H9 (cell line): ENCODE data around the gene TBCC. TPM values are rescaled to one million over a fixed set of nuclear protein-coding genes. Genes with fewer than 3 reads are reported as not detected.

Source experiments
- DNase-seq: peaks from one replicate; pipeline ENCODE4 v3.0.0-alpha.2; 2017
- H2AFZ ChIP-seq: one replicate; pipeline ENCODE4 v1.6.1; 2013; ENCODE audit warnings: mild to moderate bottlenecking, low read length, control low read depth, moderate library complexity
- H2AK5ac ChIP-seq: 2 replicates; pipeline ENCODE4 v1.6.1; 2013; ENCODE audit warnings: low read length, control low read depth, mixed read lengths; ENCODE audit not compliant: insufficient read length
- H2BK120ac ChIP-seq: one replicate; pipeline ENCODE4 v1.6.1; 2013; ENCODE audit warnings: low read depth, mild to moderate bottlenecking, low read length, control low read depth, inconsistent platforms; ENCODE audit not compliant: poor library complexity, severe bottlenecking
- H2BK12ac ChIP-seq: 2 replicates; pipeline ENCODE4 v1.6.1; 2013; ENCODE audit warnings: low read length, control low read depth, mixed read lengths, low read depth; ENCODE audit not compliant: insufficient read length
- H2BK15ac ChIP-seq: 2 replicates; pipeline ENCODE4 v1.6.1; 2013; ENCODE audit warnings: low read depth, low read length, control low read depth
- H2BK20ac ChIP-seq: one replicate; pipeline ENCODE4 v1.6.1; 2013; ENCODE audit warnings: low read depth, mild to moderate bottlenecking, low read length, control low read depth, inconsistent platforms; ENCODE audit not compliant: poor library complexity, severe bottlenecking
- H2BK5ac ChIP-seq: 2 replicates; pipeline ENCODE4 v1.6.1; 2013; ENCODE audit warnings: low read length, control low read depth, mixed read lengths; ENCODE audit not compliant: insufficient read length
- H3K14ac ChIP-seq: 2 replicates; pipeline ENCODE4 v1.6.1; 2013; ENCODE audit warnings: low read length, control low read depth; ENCODE audit not compliant: insufficient read depth
- H3K18ac ChIP-seq: 2 replicates; pipeline ENCODE4 v1.6.1; 2013; ENCODE audit warnings: low read depth, mild to moderate bottlenecking, mixed read lengths, low read length, control low read depth; ENCODE audit not compliant: insufficient read length
- H3K23ac ChIP-seq: 2 replicates; pipeline ENCODE4 v1.6.1; 2013; ENCODE audit warnings: low read length, control low read depth, mixed read lengths, low read depth; ENCODE audit not compliant: insufficient read length
- H3K23me2 ChIP-seq: 2 replicates; pipeline ENCODE4 v1.6.1; 2013; ENCODE audit warnings: low read depth, mild to moderate bottlenecking, mixed read lengths, low read length, control low read depth; ENCODE audit not compliant: insufficient read length, poor library complexity, severe bottlenecking
- H3K27ac ChIP-seq: 2 replicates; pipeline ENCODE4 v1.5.1; 2013; ENCODE audit warnings: low read length, control low read depth, mixed read lengths, low read depth; ENCODE audit not compliant: insufficient read length
- H3K27me3 ChIP-seq: 2 replicates; pipeline ENCODE4 v1.6.1; 2013; ENCODE audit warnings: low read length, control low read depth, inconsistent platforms; ENCODE audit not compliant: insufficient read depth
- H3K4ac ChIP-seq: 2 replicates; pipeline ENCODE4 v1.6.1; 2013; ENCODE audit warnings: low read depth, mild to moderate bottlenecking, control low read depth, inconsistent platforms, low read length, moderate library complexity
- H3K4me1 ChIP-seq: 2 replicates; pipeline ENCODE4 v1.6.1; 2013; ENCODE audit warnings: low read length, control low read depth, inconsistent platforms; ENCODE audit not compliant: insufficient read depth
- H3K4me2 ChIP-seq: 2 replicates; pipeline ENCODE4 v1.6.1; 2013; ENCODE audit warnings: low read length, control low read depth, mixed read lengths; ENCODE audit not compliant: insufficient read length, insufficient read depth
- H3K56ac ChIP-seq: 2 replicates; pipeline ENCODE4 v1.6.1; 2013; ENCODE audit warnings: low read depth, mild to moderate bottlenecking, mixed read lengths, low read length, control low read depth; ENCODE audit not compliant: insufficient read length
- H3K79me1 ChIP-seq: 2 replicates; pipeline ENCODE4 v1.6.1; 2013; ENCODE audit warnings: low read depth, mild to moderate bottlenecking, moderate library complexity, low read length, control low read depth, inconsistent platforms; ENCODE audit not compliant: insufficient read depth, poor library complexity, severe bottlenecking
- H3K79me2 ChIP-seq: 2 replicates; pipeline ENCODE4 v1.6.1; 2013; ENCODE audit warnings: low read length, control low read depth, inconsistent platforms; ENCODE audit not compliant: insufficient read depth
- H3K9ac ChIP-seq: 2 replicates; pipeline ENCODE4 v1.6.1; 2013; ENCODE audit warnings: low read length, control low read depth, mixed read lengths; ENCODE audit not compliant: insufficient read length; ENCODE audit errors: extremely low read depth
- H3K9me3 ChIP-seq: one replicate; pipeline ENCODE4 v1.6.1; 2013; ENCODE audit warnings: low read depth, low read length, inconsistent platforms; ENCODE audit not compliant: control insufficient read depth
- H3T11ph ChIP-seq: one replicate; pipeline ENCODE4 v1.6.1; 2013; ENCODE audit warnings: mild to moderate bottlenecking, low read length, control low read depth, inconsistent platforms
- H4K20me1 ChIP-seq: one replicate; pipeline ENCODE4 v1.6.1; 2013; ENCODE audit not compliant: control insufficient read depth, insufficient read length, insufficient read depth
- H4K5ac ChIP-seq: 2 replicates; pipeline ENCODE4 v1.6.1; 2013; ENCODE audit warnings: low read depth, mild to moderate bottlenecking, mixed read lengths, low read length, control low read depth; ENCODE audit not compliant: insufficient read length
- H4K8ac ChIP-seq: replicated peaks from 2 replicates; pipeline ENCODE4 v1.6.1; 2013; ENCODE audit warnings: low read length, control low read depth, mixed read lengths, low read depth; ENCODE audit not compliant: insufficient read length
- H4K91ac ChIP-seq: 2 replicates; pipeline ENCODE4 v1.6.1; 2013; ENCODE audit warnings: low read depth, mild to moderate bottlenecking, moderate library complexity, mixed read lengths, low read length, control low read depth; ENCODE audit not compliant: insufficient read length
- H3K27ac Mint-ChIP-seq, 3 experiments: 2 replicates in 2 of 3; 3 replicates in 1 of 3; pipeline ENCODE4 v1.8.0; 2020 to 2021; ENCODE audit warnings: mixed read lengths in 3 of 3, mild to moderate bottlenecking in 1 of 3, moderate library complexity in 1 of 3
- H3K27me3 Mint-ChIP-seq: 2 replicates; pipeline ENCODE4 v1.8.0; 2021; ENCODE audit warnings: low read depth, mild to moderate bottlenecking, moderate library complexity, mixed read lengths
- H3K36me3 Mint-ChIP-seq, 3 experiments: 2 replicates in 2 of 3; 3 replicates in 1 of 3; pipeline ENCODE4 v1.8.0; 2020 to 2021; ENCODE audit warnings: low read depth in 3 of 3, mixed read lengths in 3 of 3; ENCODE audit not compliant: insufficient read depth in 1 of 3
- H3K4me1 Mint-ChIP-seq, 2 experiments: 2 replicates each; pipeline ENCODE4 v1.8.0; 2020; ENCODE audit warnings: mixed read lengths in 2 of 2
- H3K4me3 Mint-ChIP-seq, 2 experiments: 2 replicates in 1 of 2; 3 replicates in 1 of 2; pipeline ENCODE4 v1.8.0; 2020 to 2021; ENCODE audit warnings: mild to moderate bottlenecking in 2 of 2, mixed read lengths in 2 of 2, moderate library complexity in 1 of 2
- H3K9me3 Mint-ChIP-seq, 2 experiments: 2 replicates in 1 of 2; 3 replicates in 1 of 2; pipeline ENCODE4 v1.8.0; 2020; ENCODE audit warnings: mild to moderate bottlenecking in 2 of 2, mixed read lengths in 2 of 2, moderate library complexity in 1 of 2
- CTCF ChIP-seq: fragments of 200-600 bp; sonication (generic); conservative IDR thresholded peaks from 3 replicates; pipeline ENCODE4 v1.8.0; 2021; ENCODE audit warnings: antibody characterized with exemption, mild to moderate bottlenecking
- WGBS: extraction: QIAGEN DNeasy Blood & Tissue Kit; methylation state at CpG from one replicate; pipeline ENCODE4 v1.1.7; 2013; ENCODE audit warnings: missing lambda C conversion rate, low lambda C conversion rate, mixed read lengths; ENCODE audit not compliant: insufficient read length; ENCODE audit errors: extremely low coverage; 5-methylcytosine and 5-hydroxymethylcytosine counted together
- total RNA-seq: library from RNA; stranded (reverse); gene quantifications from 2 replicates; pipeline ENCODE4 v1.2.1, GENCODE V29; 2021

The TBCC gene
- total RNA-seq, 1 experiment from 2014 or later, result 25.6 TPM

DNA sequence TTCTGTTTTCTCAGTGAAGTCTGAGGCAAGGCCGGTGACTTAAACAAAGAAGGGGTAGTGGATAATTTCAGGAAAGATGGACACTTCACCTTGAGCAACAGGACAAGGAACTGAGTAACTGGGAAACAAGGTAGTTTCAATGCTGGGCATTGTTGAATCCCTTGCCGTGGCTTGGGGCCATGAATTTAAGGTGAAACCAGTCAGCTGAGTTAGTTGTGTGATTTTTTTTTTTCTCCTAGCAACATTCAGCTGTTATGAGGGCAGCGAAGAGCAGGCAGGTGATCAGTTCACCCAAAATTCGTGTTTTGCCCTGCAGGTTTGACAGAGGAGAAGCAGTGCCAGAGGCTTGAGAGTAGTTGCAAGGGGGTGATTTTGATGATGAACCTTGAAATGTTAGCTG lies 42.8 kb upstream of the TBCC start:
- Histone ChIP-seq H2BK5ac (no peak overlapping the region), H4K5ac (no peak overlapping the region), H4K91ac (no peak overlapping the region), H3K79me2 (peaks cover 7% of the 10 kb centered on the region; the same call in 1 of the 2 replicates), H2AK5ac (no peak overlapping the region), H3K23ac (no peak overlapping the region), H2BK12ac (no peak overlapping the region), H2AFZ (no peak overlapping the region), H3K79me1 (peaks cover 3% of the 10 kb centered on the region), H3K9me3 (no peaks in the 10 kb centered on the region), H2BK120ac (no peak overlapping the region), H3K14ac (no peak overlapping the region), H3T11ph (no peak overlapping the region), H3K18ac (no peak overlapping the region), H2BK20ac (no peak overlapping the region), H4K20me1 (no peaks in the 10 kb centered on the region), H3K9ac (no peak overlapping the region), H2BK15ac (no peak overlapping the region), H4K8ac (no peak overlapping the region), H3K4me2 (no peak overlapping the region), H3K27ac (no peak overlapping the region), H3K56ac (no peak overlapping the region), H3K4me1 (peaks cover 3% of the 10 kb centered on the region; the same call in 1 of the 2 replicates), H3K27me3 (no peaks in the 10 kb centered on the region), H3K23me2 (no peaks in the 10 kb centered on the region), H3K4ac (no peak overlapping the region)
- H3K27me3 Mint-ChIP-seq, result no peaks in the 10 kb centered on the region
- DNase-seq, result no peak
- H3K4me3 Mint-ChIP-seq, result peak overlapping the region in 1 of 2 experiments; percentile 21; a peak in 1 of 5 replicates
- H3K9me3 Mint-ChIP-seq, result no peaks in the 10 kb centered on the region
- H3K4me1 Mint-ChIP-seq, result peaks cover 27 to 35% of the 10 kb centered on the region in 2 experiments
- WGBS, result no CpG with 5 or more reads among the region's 4 CpGs
- H3K27ac Mint-ChIP-seq, result peak overlapping the region in 2 of 3 experiments; percentile 37 to 87; a peak in 2 of 7 replicates
- peaks cover 0 to 20% (median 5%) of the 10 kb centered on the region in 3 experiments; a peak in 6 of 7 replicates for H3K36me3 Mint-ChIP-seq
- no peak for TF ChIP-seq CTCF
